Smooth muscle cell (in vitro differentiated cells): ENCODE measurements around the gene LAMTOR4. TPM values are rescaled to one million over a fixed set of nuclear protein-coding genes. Genes with fewer than 3 reads are reported as not detected.

Source experiments
- DNase-seq: peaks from one replicate; lab custom pipeline; 2025; ENCODE audit not compliant: unreplicated experiment; lab: John Stamatoyannopoulos, UW
- H2AFZ ChIP-seq: fragments of 200-600 bp; sonication (generic); 2 replicates; pipeline ENCODE4 v1.6.0; 2016; ENCODE audit warnings: antibody characterized with exemption, low read depth, mild to moderate bottlenecking
- H3F3A ChIP-seq: fragments of 200-600 bp; sonication (generic); 2 replicates; pipeline ENCODE4 v1.6.0; 2017; ENCODE audit warnings: antibody characterized with exemption, low read depth
- H3K27ac ChIP-seq: fragments of 200-600 bp; sonication (generic); 2 replicates; pipeline ENCODE4 v1.5.1; 2016; ENCODE audit warnings: low read depth, mild to moderate bottlenecking
- H3K27me3 ChIP-seq: fragments of 200-600 bp; sonication (generic); 2 replicates; pipeline ENCODE4 v1.6.1; 2016; ENCODE audit warnings: low read depth, mild to moderate bottlenecking
- H3K36me3 ChIP-seq: fragments of 200-600 bp; sonication (generic); 2 replicates; pipeline ENCODE4 v1.5.1; 2016; ENCODE audit warnings: low read depth
- H3K4me1 ChIP-seq: fragments of 200-600 bp; sonication (generic); 2 replicates; pipeline ENCODE4 v1.5.1; 2016; ENCODE audit warnings: low read depth
- H3K4me2 ChIP-seq: fragments of 200-600 bp; sonication (generic); 2 replicates; pipeline ENCODE4 v1.6.0; 2016; ENCODE audit warnings: mild to moderate bottlenecking
- H3K4me3 ChIP-seq: fragments of 200-600 bp; sonication (generic); 2 replicates; pipeline ENCODE4 v1.5.1; 2016; ENCODE audit warnings: mild to moderate bottlenecking
- H3K79me2 ChIP-seq: fragments of 200-600 bp; sonication (generic); 2 replicates; pipeline ENCODE4 v1.6.0; 2016; ENCODE audit warnings: low read depth, mild to moderate bottlenecking
- H3K9ac ChIP-seq: fragments of 200-600 bp; sonication (generic); 2 replicates; pipeline ENCODE4 v1.6.0; 2016; ENCODE audit warnings: low read depth
- H3K9me3 ChIP-seq: fragments of 200-600 bp; sonication (generic); replicated peaks from 2 replicates; pipeline ENCODE4 v1.5.1; 2016; ENCODE audit warnings: low read depth
- H4K20me1 ChIP-seq: fragments of 200-600 bp; sonication (generic); 2 replicates; pipeline ENCODE4 v1.6.0; 2016; ENCODE audit warnings: low read depth
- CTCF ChIP-seq: fragments of 200-600 bp; sonication (generic); IDR thresholded peaks from 2 replicates; pipeline ENCODE4 v1.5.1; 2017; ENCODE audit warnings: borderline replicate concordance, mild to moderate bottlenecking, antibody characterized with exemption; ENCODE audit not compliant: insufficient read depth, poor library complexity, severe bottlenecking
- WGBS: methylation state at CpG from one replicate; pipeline ENCODE4 v1.1.7; 2016; ENCODE audit warnings: low lambda C conversion rate; 5-methylcytosine and 5-hydroxymethylcytosine counted together
- polyA plus RNA-seq: library from polyadenylated mRNA; unstranded; fragments of >200 nt; fragmentation: Nextera tagmentation; extraction: Ambion mirVana; gene quantifications from 2 replicates; pipeline ENCODE4 v1.2.1, GENCODE V29; 2016
- total RNA-seq: library from RNA; depleted of rRNA; stranded (reverse); fragments of >200 nt; gene quantifications from 2 replicates; pipeline ENCODE4 v1.2.3, GENCODE V29; 2014

The LAMTOR4 gene
- total and polyA plus RNA-seq, 2 experiments from 2014 or later, result 108 to 203 TPM

- Histone ChIP-seq H3F3A (peaks cover 4% of the 10 kb centered on the region), H3K27ac (no peak overlapping the region), H3K9ac (no peak overlapping the region), H3K27me3 (peaks cover 23% of the 10 kb centered on the region), H3K9me3 (no peaks in the 10 kb centered on the region), H3K4me3 (no peak overlapping the region), H2AFZ (no peak overlapping the region), H3K79me2 (no peaks in the 10 kb centered on the region), H3K36me3 (no peaks in the 10 kb centered on the region), H4K20me1 (no peaks in the 10 kb centered on the region), H3K4me1 (peaks cover 6% of the 10 kb centered on the region), H3K4me2 (no peak overlapping the region)
- DNase-seq, result no peak
- WGBS, result 95% methylated on average over 11 of the region's 11 CpGs
- TF ChIP-seq CTCF, result no peak
Observed at GRCh38 chr7:100173806-100174495, 25.2 kb downstream of the LAMTOR4 start.

DNA sequence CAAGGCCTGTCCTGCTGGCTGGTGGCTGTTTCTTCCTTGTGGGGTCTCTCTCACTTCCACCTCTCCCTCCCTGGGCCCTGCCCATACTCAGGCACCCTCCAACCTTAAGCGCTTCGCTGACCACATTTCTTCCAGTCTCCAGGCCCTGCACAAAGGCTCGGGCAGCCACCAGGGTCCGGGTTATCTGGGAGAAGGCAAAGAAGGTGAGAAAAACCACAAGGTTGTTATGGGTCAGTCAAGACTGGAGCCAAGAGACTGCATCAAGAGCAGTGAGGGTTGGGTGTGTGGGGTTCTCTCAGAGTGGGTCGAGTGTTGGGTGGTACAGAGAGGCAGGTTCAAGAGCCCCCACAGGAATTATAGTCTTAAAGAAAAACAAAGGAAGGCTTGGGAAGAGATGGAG is 25.9 kb downstream of the LAMTOR4 start:
- Histone ChIP-seq H2AFZ (no peak overlapping the region), H3K36me3 (no peaks in the 10 kb centered on the region), H3K9me3 (no peaks in the 10 kb centered on the region), H3K4me1 (peaks cover 6% of the 10 kb centered on the region), H3K4me3 (no peak overlapping the region), H4K20me1 (no peaks in the 10 kb centered on the region), H3K79me2 (no peaks in the 10 kb centered on the region), H3F3A (peaks cover 4% of the 10 kb centered on the region), H3K4me2 (no peak overlapping the region), H3K27ac (no peak overlapping the region), H3K9ac (no peak overlapping the region), H3K27me3 (peaks cover 23% of the 10 kb centered on the region)
- 98% methylated on average over 5 of the region's 5 CpGs for WGBS
- DNase-seq, result no peak
- no peak for TF ChIP-seq CTCF

DNA sequence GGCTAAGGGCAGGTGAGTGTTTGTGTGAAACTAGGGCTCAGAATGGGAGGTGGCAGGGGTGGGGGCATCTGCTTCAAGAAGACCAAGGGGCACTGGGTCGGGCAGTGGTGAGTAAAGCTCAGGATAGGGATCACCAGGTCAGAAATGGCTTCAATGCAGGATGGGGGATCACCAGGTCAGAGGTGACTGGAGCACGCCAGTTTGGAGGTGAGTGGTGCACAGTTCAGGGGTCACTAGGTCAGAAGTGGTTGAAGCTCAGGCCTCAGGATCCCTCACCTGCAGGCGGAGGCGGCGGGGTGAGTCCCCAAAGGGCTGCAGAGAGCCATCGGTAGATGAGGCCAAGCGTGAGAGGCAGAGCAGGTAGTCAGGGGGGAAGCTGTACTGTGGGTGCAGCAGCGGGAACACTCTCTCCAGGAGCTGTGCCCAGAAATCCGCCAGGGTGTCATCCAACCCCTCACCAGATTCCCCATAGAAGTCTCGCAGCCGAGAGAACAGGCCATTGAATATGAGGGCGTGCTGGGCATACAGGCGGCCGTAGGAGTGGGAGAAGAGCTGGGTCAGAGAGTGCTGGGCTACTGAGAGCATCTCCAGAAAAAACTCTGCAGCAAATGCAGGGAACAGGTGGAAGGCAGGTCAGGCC is 26.7 kb downstream of the LAMTOR4 start:
- 95% methylated on average over 14 of the region's 14 CpGs for WGBS
- Histone ChIP-seq H3K9me3 (no peaks in the 10 kb centered on the region), H3K36me3 (no peaks in the 10 kb centered on the region), H3K4me1 (peaks cover 6% of the 10 kb centered on the region), H2AFZ (no peak overlapping the region), H3K4me3 (no peak overlapping the region), H3K27me3 (peaks cover 20% of the 10 kb centered on the region), H3F3A (peaks cover 4% of the 10 kb centered on the region), H3K9ac (no peak overlapping the region), H3K79me2 (no peaks in the 10 kb centered on the region), H3K27ac (no peak overlapping the region), H3K4me2 (no peak overlapping the region), H4K20me1 (no peaks in the 10 kb centered on the region)
- TF ChIP-seq CTCF, result no peak
- DNase-seq, result no peak
